Measurements from ENCODE around the gene DIP2C.

GRCh38 chr10:553233-553632 lies 136.2 kb downstream of the DIP2C start:
- TF ChIP-seq POLR2A (IDR thresholded peaks at IDR 0.05) (no peak), CTCF (IDR thresholded peaks at IDR 0.05) (no peak)
